H1 (cell line): Measurements from ENCODE around the gene ZNF526. TPM values are rescaled to one million over a fixed set of nuclear protein-coding genes. Genes with fewer than 3 reads are reported as not detected.

ENCODE experiments used
- CTCF ChIA-PET: fragments of 300-600 bp; sonication (Branson Sonifier 250); formaldehyde crosslinking; loops from one replicate; lab custom pipeline; 2021; ENCODE audit not compliant: partially characterized antibody; lab: Charles Lee
- POLR2A ChIA-PET: fragments of 300-600 bp; sonication (Branson Sonifier 250); formaldehyde crosslinking; loops from one replicate; lab custom pipeline; 2021; ENCODE audit warnings: inconsistent platforms; ENCODE audit not compliant: partially characterized antibody; lab: Charles Lee
- DNase-seq, 2 experiments: peaks; one replicate each; pipeline versions ENCODE4 v3.0.0 to v3.0.0-alpha.2; 2010 to 2022; ENCODE audit warnings: low spot score in 2 of 2, low read depth in 1 of 2, mixed read lengths in 1 of 2
- FAIRE-seq: peaks from 2 replicates; lab custom pipeline; 2011; peaks lifted over from hg19 to GRCh38; lab: Jason Lieb, UNC
- H2AFZ ChIP-seq: 2 replicates; pipeline ENCODE4 v1.8.1; 2012; ENCODE audit warnings: low read length, inconsistent platforms
- H2AK5ac ChIP-seq: 2 replicates; pipeline ENCODE4 v1.6.1; 2013; ENCODE audit warnings: low read depth, low read length
- H2BK120ac ChIP-seq: replicated peaks from 2 replicates; pipeline ENCODE3; 2013; ENCODE audit warnings: low read depth, low read length, inconsistent platforms
- H2BK12ac ChIP-seq: 2 replicates; pipeline ENCODE4 v1.6.1; 2013; ENCODE audit warnings: low read depth, low read length
- H2BK15ac ChIP-seq: 2 replicates; pipeline ENCODE4 v1.6.1; 2013; ENCODE audit warnings: low read length
- H2BK20ac ChIP-seq: 2 replicates; pipeline ENCODE4 v1.6.1; 2013; ENCODE audit warnings: low read length
- H2BK5ac ChIP-seq: 2 replicates; pipeline ENCODE4 v1.6.1; 2013; ENCODE audit warnings: low read depth, low read length
- H3K14ac ChIP-seq: 2 replicates; pipeline ENCODE4 v1.6.1; 2013; ENCODE audit warnings: inconsistent platforms; ENCODE audit not compliant: insufficient read length
- H3K18ac ChIP-seq: 2 replicates; pipeline ENCODE4 v1.6.1; 2013; ENCODE audit warnings: low read length; ENCODE audit errors: extremely low read depth
- H3K23ac ChIP-seq: 2 replicates; pipeline ENCODE4 v1.6.1; 2013; ENCODE audit warnings: inconsistent platforms; ENCODE audit not compliant: insufficient read length
- H3K23me2 ChIP-seq: 2 replicates; pipeline ENCODE4 v1.6.1; 2013; ENCODE audit warnings: low read depth, low read length
- H3K27ac ChIP-seq: 2 replicates; pipeline ENCODE4 v1.6.1; 2011; ENCODE audit warnings: low read depth, low read length, inconsistent platforms
- H3K27me3 ChIP-seq, 4 experiments: replicated peaks in 1 of 4; 1 replicate in 1 of 4; 2 replicates in 3 of 4; pipeline versions ENCODE4 v1.6.1 to v1.8.1; 2011 to 2013; ENCODE audit warnings: low read length in 3 of 4, mild to moderate bottlenecking in 3 of 4, inconsistent platforms in 2 of 4, mixed read lengths in 2 of 4, moderate library complexity in 1 of 4; ENCODE audit not compliant: control insufficient read depth in 3 of 4, insufficient read depth in 3 of 4; ENCODE audit errors: extremely low read depth in 1 of 4
- H3K36me3 ChIP-seq, 4 experiments: 2 replicates each; pipeline versions ENCODE4 v1.6.1 to v1.8.1; 2011 to 2013; ENCODE audit warnings: mild to moderate bottlenecking in 4 of 4, low read length in 3 of 4, moderate library complexity in 2 of 4, control low read depth in 1 of 4, inconsistent platforms in 1 of 4; ENCODE audit not compliant: insufficient read depth in 4 of 4, control insufficient read depth in 2 of 4
- H3K4ac ChIP-seq: replicated peaks from 2 replicates; pipeline ENCODE3; 2013; ENCODE audit warnings: low read length, low read depth, mixed read lengths, inconsistent platforms; ENCODE audit not compliant: insufficient read length
- H3K4me1 ChIP-seq, 4 experiments: replicated peaks in 1 of 4; 1 replicate in 1 of 4; 2 replicates in 3 of 4; pipeline versions ENCODE4 v1.6.1 to v1.8.1; 2011 to 2013; ENCODE audit warnings: low read length in 3 of 4, inconsistent platforms in 2 of 4, mixed read lengths in 1 of 4; ENCODE audit not compliant: insufficient read depth in 4 of 4, control insufficient read depth in 3 of 4
- H3K4me2 ChIP-seq, 2 experiments: 2 replicates each; pipeline versions ENCODE4 v1.6.1 to v1.8.1; 2011 to 2013; ENCODE audit warnings: low read depth in 2 of 2, low read length in 2 of 2, control low read depth in 1 of 2, inconsistent platforms in 1 of 2, mild to moderate bottlenecking in 1 of 2; ENCODE audit not compliant: insufficient read depth in 1 of 2
- H3K4me3 ChIP-seq, 4 experiments: fragments of 200-600, 300-600 bp in 1 of 4; sonication (generic), shearing (Covaris generic), sonication (Bioruptor Twin) in 1 of 4; 2 replicates each; pipeline versions ENCODE4 v1.5.1 to v1.8.1; 2011 to 2016; ENCODE audit warnings: low read length in 4 of 4, low read depth in 3 of 4, control low read depth in 2 of 4, inconsistent platforms in 2 of 4, mild to moderate bottlenecking in 2 of 4, mixed read lengths in 1 of 4, moderate library complexity in 1 of 4; ENCODE audit not compliant: insufficient read depth in 2 of 4; ENCODE audit errors: extremely low read depth in 1 of 4
- H3K56ac ChIP-seq: replicated peaks from 2 replicates; pipeline ENCODE3; 2013; ENCODE audit warnings: low read depth, mild to moderate bottlenecking, mixed read lengths, low read length, inconsistent platforms; ENCODE audit not compliant: insufficient read length
- H3K79me1 ChIP-seq: 2 replicates; pipeline ENCODE4 v1.6.1; 2013; ENCODE audit warnings: low read depth, low read length, control low read depth
- H3K79me2 ChIP-seq, 2 experiments: 2 replicates each; pipeline versions ENCODE4 v1.6.1 to v1.8.1; 2012 to 2013; ENCODE audit warnings: low read length in 2 of 2, mild to moderate bottlenecking in 2 of 2, inconsistent platforms in 1 of 2; ENCODE audit not compliant: insufficient read depth in 2 of 2, control insufficient read depth in 1 of 2
- H3K9ac ChIP-seq, 4 experiments: replicated peaks in 1 of 4; 1 replicate in 1 of 4; 2 replicates in 3 of 4; pipeline versions ENCODE4 v1.6.1 to v1.8.1; 2011 to 2013; ENCODE audit warnings: low read depth in 3 of 4, low read length in 3 of 4, control low read depth in 2 of 4, mild to moderate bottlenecking in 2 of 4, moderate library complexity in 2 of 4, inconsistent platforms in 1 of 4; ENCODE audit errors: extremely low read depth in 1 of 4
- H3K9me3 ChIP-seq, 2 experiments: 2 replicates each; pipeline versions ENCODE4 v1.6.1 to v1.8.1; 2012 to 2013; ENCODE audit warnings: mild to moderate bottlenecking in 2 of 2, moderate library complexity in 2 of 2, control low read depth in 1 of 2, inconsistent platforms in 1 of 2, low read depth in 1 of 2, low read length in 1 of 2, mixed read lengths in 1 of 2; ENCODE audit not compliant: insufficient read depth in 2 of 2
- H4K20me1 ChIP-seq, 2 experiments: replicated peaks in 1 of 2; 2 replicates each; pipeline versions ENCODE3 to v1.8.1; 2011 to 2013; ENCODE audit warnings: inconsistent platforms in 2 of 2, low read length in 2 of 2, mild to moderate bottlenecking in 1 of 2; ENCODE audit not compliant: insufficient read depth in 2 of 2, control insufficient read depth in 1 of 2
- H4K5ac ChIP-seq: 2 replicates; pipeline ENCODE4 v1.6.1; 2013; ENCODE audit warnings: low read length, low read depth, mixed read lengths, inconsistent platforms; ENCODE audit not compliant: insufficient read length
- H4K8ac ChIP-seq: 2 replicates; pipeline ENCODE4 v1.8.0; 2013; ENCODE audit warnings: mild to moderate bottlenecking, moderate library complexity, low read length, inconsistent platforms; ENCODE audit not compliant: insufficient read depth; ENCODE audit errors: extremely low read depth
- H4K91ac ChIP-seq: replicated peaks from 2 replicates; pipeline ENCODE3; 2013; ENCODE audit warnings: low read length, mixed read lengths, inconsistent platforms; ENCODE audit not compliant: insufficient read length
- ATF2 ChIP-seq: IDR thresholded peaks from 2 replicates; pipeline ENCODE4 v1.6.1; 2012; ENCODE audit warnings: low read length, inconsistent platforms
- EP300 ChIP-seq, 2 experiments: IDR thresholded peaks; 1 replicate in 1 of 2; 2 replicates in 1 of 2; pipeline ENCODE4 v1.6.1; 2011 to 2012; ENCODE audit warnings: low read depth in 2 of 2, low read length in 2 of 2, mild to moderate bottlenecking in 2 of 2, borderline replicate concordance in 1 of 2, inconsistent platforms in 1 of 2, moderate library complexity in 1 of 2
- FOSL1 ChIP-seq: IDR thresholded peaks from 2 replicates; pipeline ENCODE4 v1.6.1; 2011; ENCODE audit warnings: mild to moderate bottlenecking, low read depth, low read length, moderate library complexity; ENCODE audit not compliant: insufficient read depth
- GTF2F1 ChIP-seq: IDR thresholded peaks from 2 replicates; pipeline ENCODE4 v1.6.1; 2012; ENCODE audit warnings: low read depth, low read length, improper control_type of control experiment, borderline replicate concordance
- POLR2A ChIP-seq, 2 experiments: IDR thresholded peaks; 1 replicate in 1 of 2; 2 replicates in 1 of 2; pipeline ENCODE4 v1.6.1; 2011; ENCODE audit warnings: low read depth in 2 of 2, low read length in 2 of 2, mild to moderate bottlenecking in 2 of 2; ENCODE audit errors: control extremely low read depth in 1 of 2
- WGBS, 2 experiments: shearing (Covaris generic) in 1 of 2; methylation state at CpG; one replicate each; pipeline versions ENCODE4 v1.1.6 to v1.1.7; 2013 to 2015; ENCODE audit warnings: low lambda C conversion rate in 2 of 2, mixed read lengths in 2 of 2, inconsistent platforms in 1 of 2, low coverage in 1 of 2, missing lambda C conversion rate in 1 of 2; ENCODE audit not compliant: insufficient replicate concordance in 2 of 2, insufficient coverage in 1 of 2, insufficient read length in 1 of 2; ENCODE audit errors: extremely low coverage in 1 of 2, missing lambda C conversion rate in 1 of 2; 5-methylcytosine and 5-hydroxymethylcytosine counted together
- polyA plus RNA-seq, 7 experiments: library from polyadenylated mRNA; depleted of rRNA in 3 of 7; stranded (reverse) in 5 of 7; unstranded in 2 of 7; fragments of >200 nt in 5 of 7; fragments of 200-250 nt in 2 of 7; gene quantifications; 1 replicate in 5 of 7; 2 replicates in 1 of 7; 4 replicates in 1 of 7; pipeline versions ENCODE4 v1.2.1 to v1.2.3, GENCODE V29; 2011 to 2013; ENCODE audit warnings: missing spikeins in 2 of 7, mixed read lengths in 2 of 7
- total RNA-seq: library from RNA; stranded (reverse); fragmentation: NEBNext Ultra II Directional; extraction: Animal tissue kit (Norgen Biotek cat#: 25700); gene quantifications from 2 replicates; pipeline ENCODE4 v1.2.1, GENCODE V29; 2021

Gene ZNF526
- total and polyA plus RNA-seq, 2 of the 8 experiments (the other 6 are each of a cell fraction or from before 2014, with no cell fraction given) = 8.4 to 14.1 TPM

- H3K9ac ChIP-seq = no peak overlapping the region
- peaks cover 8 to 36% of the 10 kb centered on the region in 2 experiments for H4K20me1 ChIP-seq
- H2AK5ac ChIP-seq = no peak overlapping the region
- H3K4me3 ChIP-seq = no peak overlapping the region
- no peak overlapping the region for H2AFZ ChIP-seq
- H4K5ac ChIP-seq = no peak overlapping the region
- H3K14ac ChIP-seq = no peak overlapping the region
- H2BK5ac ChIP-seq = no peak overlapping the region
- H3K27me3 ChIP-seq = no peaks in the 10 kb centered on the region
- peaks cover 4 to 61% (median 17%) of the 10 kb centered on the region in 4 experiments; a peak in 6 of 8 replicates for H3K36me3 ChIP-seq
- H3K9me3 ChIP-seq = no peaks in the 10 kb centered on the region
- no peak overlapping the region for H2BK15ac ChIP-seq
- H2BK20ac ChIP-seq = no peak overlapping the region
- H3K4ac ChIP-seq = no peak overlapping the region
- H4K91ac ChIP-seq = no peak overlapping the region
- no peak overlapping the region for H3K18ac ChIP-seq
- peaks cover 0 to 24% (median 4%) of the 10 kb centered on the region in 4 experiments; a peak in 3 of 7 replicates for H3K4me1 ChIP-seq
- no peak overlapping the region for H2BK12ac ChIP-seq
- no peak overlapping the region for H3K23ac ChIP-seq
- H3K79me1 ChIP-seq = peaks cover 15% of the 10 kb centered on the region
- FAIRE-seq = no peak
- no peak overlapping the region for H4K8ac ChIP-seq
- no peak overlapping the region for H3K27ac ChIP-seq
- no peak overlapping the region for H3K4me2 ChIP-seq
- no peaks in the 10 kb centered on the region for H3K23me2 ChIP-seq
- WGBS, 2 experiments = 78% methylated on average over 5 of the region's 5 CpGs; no CpG with 5 or more reads in 1 of the 2 experiments
- ChIA-PET POLR2A (interaction anchor here (1.1 kb wide), 2 partner anchors 34 to 88 kb away, joined by 3 read pairs; no protein-coding TSS in a partner anchor), CTCF (interaction anchor here (1.4 kb wide), 1 partner anchor 11 kb away, joined by 4 read pairs; no protein-coding TSS in a partner anchor)
- H3K79me2 ChIP-seq = peaks cover 0 to 41% of the 10 kb centered on the region in 2 experiments; a peak in 1 of 4 replicates
- H3K56ac ChIP-seq = no peak overlapping the region
- no peak for DNase-seq
- H2BK120ac ChIP-seq = no peak overlapping the region
- TF ChIP-seq EP300 (IDR thresholded peaks at IDR 0.05; ENCODE audit: borderline replicate concordance in 1 of 2, low read depth in 2 of 2, low read length in 2 of 2) (no peak), FOSL1 (no peak), ATF2 (no peak), POLR2A (IDR thresholded peaks at IDR 0.05; ENCODE audit: control extremely low read depth in 1 of 2, low read depth in 2 of 2, low read length in 2 of 2) (no peak), GTF2F1 (no peak)
These were observed 17.7 kb upstream of the ZNF526 start for GRCh38 chr19:42202290-42202880.
